ENCODE data around the gene RABGAP1. TPM values are rescaled to one million over a fixed set of nuclear protein-coding genes. Genes with fewer than 3 reads are reported as not detected.

The RABGAP1 gene
- total RNA-seq, 2 experiments from 2014 or later = 16.8 to 46.6 TPM

GRCh38 chr9:123113185-123113584 is 172.4 kb downstream of the RABGAP1 start:
- intact Hi-C loops (cut with micrococcal nuclease; ENCODE audit: unreplicated experiment) = no loop called here
- BruUV-seq (replicated peaks) = no TSS peak
- no peak for DNase-seq (ENCODE audit: low spot score)
- ChIA-PET CTCF (ENCODE audit: unreplicated experiment) (no interaction called here), POLR2A (interaction anchor here (0.7 to 1.7 kb wide), 2 partner anchors 13 to 110 kb away, joined by 3 to 6 read pairs; no protein-coding TSS in a partner anchor)
- H3K9me2 ChIP-seq (ENCODE audit: insufficient read depth, low read length) = no peaks in the 10 kb centered on the region
- TF ChIP-seq EZH2phosphoT487 (IDR thresholded peaks at IDR 0.05; ENCODE audit: borderline replicate concordance, low read depth, low read length) (no peak), CTCF (conservative IDR thresholded peaks at IDR 0.05; ENCODE audit: low read length) (no peak)
- no peak overlapping the region for H3K4me3 ChIP-seq (ENCODE audit: low read depth, low read length, poor library complexity, severe bottlenecking)
- H3K36me3 ChIP-seq (ENCODE audit: insufficient read depth, low read length) = peaks cover 62% of the 10 kb centered on the region
- no peaks in the 10 kb centered on the region for H4K20me1 ChIP-seq (ENCODE audit: insufficient read depth, low read length)
- no peak overlapping the region for H2AFZ ChIP-seq (ENCODE audit: low read length)
- no peaks in the 10 kb centered on the region for H3K9me3 ChIP-seq (ENCODE audit: low read length)
- H3K4me2 ChIP-seq (ENCODE audit: low read length) = no peak overlapping the region
- no peaks in the 10 kb centered on the region for H3K79me2 ChIP-seq (ENCODE audit: insufficient read depth, low read depth, low read length)
- H3K27ac ChIP-seq (ENCODE audit: low read depth, low read length, poor library complexity, severe bottlenecking) = no peak overlapping the region
- peaks cover 16% of the 10 kb centered on the region for H3K4me1 ChIP-seq (ENCODE audit: insufficient read depth, low read length, poor library complexity, severe bottlenecking)

GRCh38 chr9:123115146-123115913 is 174.5 kb downstream of the RABGAP1 start:
- ChIA-PET CTCF (ENCODE audit: unreplicated experiment) (no interaction called here), POLR2A (no interaction called here)
- Histone ChIP-seq H2AFZ (ENCODE audit: low read length) (no peak overlapping the region), H3K27ac (ENCODE audit: low read depth, low read length, poor library complexity, severe bottlenecking) (no peak overlapping the region), H3K36me3 (ENCODE audit: insufficient read depth, low read length) (peaks cover 57% of the 10 kb centered on the region), H3K4me1 (ENCODE audit: insufficient read depth, low read length, poor library complexity, severe bottlenecking) (peaks cover 24% of the 10 kb centered on the region), H3K9me3 (ENCODE audit: low read length) (no peaks in the 10 kb centered on the region), H3K9me2 (ENCODE audit: insufficient read depth, low read length) (no peaks in the 10 kb centered on the region), H3K4me3 (ENCODE audit: low read depth, low read length, poor library complexity, severe bottlenecking) (no peak overlapping the region), H3K4me2 (ENCODE audit: low read length) (no peak overlapping the region), H3K79me2 (ENCODE audit: insufficient read depth, low read depth, low read length) (no peaks in the 10 kb centered on the region), H4K20me1 (ENCODE audit: insufficient read depth, low read length) (no peaks in the 10 kb centered on the region)
- TF ChIP-seq EZH2phosphoT487 (IDR thresholded peaks at IDR 0.05; ENCODE audit: borderline replicate concordance, low read depth, low read length) = no peak
- TF ChIP-seq CTCF (conservative IDR thresholded peaks at IDR 0.05; ENCODE audit: low read length) = no peak
- DNase-seq (ENCODE audit: low spot score) = no peak
- no TSS peak for BruUV-seq (replicated peaks)
- intact Hi-C loops (cut with micrococcal nuclease; ENCODE audit: unreplicated experiment) = no loop called here

GRCh38 chr9:123116036-123116435 is 175.2 kb downstream of the RABGAP1 start:
- CTCF ChIA-PET (ENCODE audit: unreplicated experiment) = no interaction called here
- intact Hi-C loops (cut with micrococcal nuclease; ENCODE audit: unreplicated experiment) = no loop called here
- Histone ChIP-seq H4K20me1 (ENCODE audit: insufficient read depth, low read length) (no peaks in the 10 kb centered on the region), H3K4me2 (ENCODE audit: low read length) (no peak overlapping the region), H3K36me3 (ENCODE audit: insufficient read depth, low read length) (peaks cover 53% of the 10 kb centered on the region), H3K4me1 (ENCODE audit: insufficient read depth, low read length, poor library complexity, severe bottlenecking) (peaks cover 23% of the 10 kb centered on the region), H3K9me3 (ENCODE audit: low read length) (no peaks in the 10 kb centered on the region), H3K79me2 (ENCODE audit: insufficient read depth, low read depth, low read length) (no peaks in the 10 kb centered on the region), H2AFZ (ENCODE audit: low read length) (no peak overlapping the region), H3K9me2 (ENCODE audit: insufficient read depth, low read length) (no peaks in the 10 kb centered on the region), H3K27ac (ENCODE audit: low read depth, low read length, poor library complexity, severe bottlenecking) (no peak overlapping the region), H3K4me3 (ENCODE audit: low read depth, low read length, poor library complexity, severe bottlenecking) (no peak overlapping the region)
- DNase-seq (ENCODE audit: low spot score) = no peak
- BruUV-seq (replicated peaks) = no TSS peak
- TF ChIP-seq CTCF (conservative IDR thresholded peaks at IDR 0.05; ENCODE audit: low read length) (no peak), EZH2phosphoT487 (IDR thresholded peaks at IDR 0.05; ENCODE audit: borderline replicate concordance, low read depth, low read length) (no peak)
- POLR2A ChIA-PET = no interaction called here
